ENCODE measurements around the gene PRAMEF15.
A peak's percentile ranks its signal among the peaks of the same experiment; 100 is the strongest.
"Not testable (repeated sequence)": the region's sequence is repeated elsewhere in the genome, so short reads cannot be mapped to it uniquely, and the experiment has no call there.

The PRAMEF15 gene

DNA sequence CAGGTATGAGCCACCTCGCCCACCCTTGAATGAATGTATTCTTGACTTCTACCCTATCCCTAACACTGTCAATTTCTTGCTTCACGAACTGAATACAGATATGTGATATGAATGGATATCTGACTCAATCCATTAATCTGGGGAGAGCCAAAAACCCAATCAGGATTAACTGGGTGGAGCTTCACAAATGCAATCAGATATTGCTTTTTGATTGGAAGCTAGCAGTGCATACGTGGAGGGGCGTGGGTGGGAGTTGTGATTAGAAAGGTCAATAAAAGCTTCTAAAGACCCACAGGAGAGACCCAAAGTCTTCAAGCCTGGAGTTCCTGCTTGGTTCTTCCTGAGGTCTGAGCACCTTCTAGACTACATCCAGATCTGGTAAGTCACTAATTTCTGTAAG, at the start of gene PRAMEF15:
TSS of gene PRAMEF15 (plus strand) at position 301 of the 400 bp plus-strand sequence. CDS start 2,827 bp downstream, outside the sequence.
- not testable (repeated sequence) for H3K4me3 ChIP-seq (ENCODE audit: low read depth, low read length); DNase-seq (ENCODE audit: low read depth)

DNA sequence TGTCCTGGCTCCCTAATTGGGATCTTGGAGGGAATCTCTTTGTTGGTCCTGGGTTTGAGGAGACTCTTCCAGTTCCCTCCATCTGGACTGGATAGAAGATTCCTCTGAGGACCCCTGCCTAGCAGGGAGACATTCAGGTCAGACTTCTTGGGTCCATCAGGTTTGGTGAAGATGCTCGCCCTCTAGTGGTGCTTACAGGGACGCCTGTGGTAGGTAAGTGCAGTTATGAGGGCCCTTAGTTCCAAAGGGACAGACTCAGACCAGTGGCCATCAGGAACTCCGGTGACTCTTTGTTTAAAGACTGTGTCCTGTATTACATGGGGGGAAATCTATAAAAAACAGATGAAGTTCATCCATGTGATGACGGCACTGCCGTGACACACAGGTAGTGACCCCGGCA, 38.4 kb upstream of the PRAMEF15 start:
- not testable (repeated sequence) for H3K4me3 ChIP-seq (ENCODE audit: low read depth, low read length); DNase-seq (ENCODE audit: low read depth)

DNA sequence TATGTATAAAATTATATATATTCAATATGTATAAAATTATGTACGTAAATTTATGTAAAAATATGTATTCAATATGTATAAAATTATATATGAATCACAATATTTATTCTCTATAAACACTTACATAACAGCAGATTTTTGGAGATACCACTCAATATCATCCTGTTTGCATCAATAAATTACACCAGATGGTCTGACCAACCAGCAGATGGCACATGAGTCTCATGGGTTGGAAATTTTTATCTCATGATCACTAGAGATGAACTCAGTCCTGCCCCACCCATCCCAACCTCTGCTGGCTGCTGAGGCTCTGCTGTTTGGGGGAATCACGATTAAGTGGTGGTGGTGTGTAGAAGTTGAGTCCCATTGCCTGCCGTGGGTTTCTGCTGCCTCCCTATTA, 35.8 kb upstream of the PRAMEF15 start:
- not testable (repeated sequence) for H3K4me3 ChIP-seq (ENCODE audit: low read depth, low read length); DNase-seq (ENCODE audit: low read depth)
- TF ChIP-seq, protein P1, sequence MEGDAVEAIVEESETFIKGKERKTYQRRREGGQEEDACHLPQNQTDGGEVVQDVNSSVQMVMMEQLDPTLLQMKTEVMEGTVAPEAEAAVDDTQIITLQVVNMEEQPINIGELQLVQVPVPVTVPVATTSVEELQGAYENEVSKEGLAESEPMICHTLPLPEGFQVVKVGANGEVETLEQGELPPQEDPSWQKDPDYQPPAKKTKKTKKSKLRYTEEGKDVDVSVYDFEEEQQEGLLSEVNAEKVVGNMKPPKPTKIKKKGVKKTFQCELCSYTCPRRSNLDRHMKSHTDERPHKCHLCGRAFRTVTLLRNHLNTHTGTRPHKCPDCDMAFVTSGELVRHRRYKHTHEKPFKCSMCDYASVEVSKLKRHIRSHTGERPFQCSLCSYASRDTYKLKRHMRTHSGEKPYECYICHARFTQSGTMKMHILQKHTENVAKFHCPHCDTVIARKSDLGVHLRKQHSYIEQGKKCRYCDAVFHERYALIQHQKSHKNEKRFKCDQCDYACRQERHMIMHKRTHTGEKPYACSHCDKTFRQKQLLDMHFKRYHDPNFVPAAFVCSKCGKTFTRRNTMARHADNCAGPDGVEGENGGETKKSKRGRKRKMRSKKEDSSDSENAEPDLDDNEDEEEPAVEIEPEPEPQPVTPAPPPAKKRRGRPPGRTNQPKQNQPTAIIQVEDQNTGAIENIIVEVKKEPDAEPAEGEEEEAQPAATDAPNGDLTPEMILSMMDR (IDR thresholded peaks at IDR 0.05; ENCODE audit: control insufficient read depth, extremely low read depth, insufficient read depth), result peak; percentile 14; the same call in 1 of the 2 replicates

DNA sequence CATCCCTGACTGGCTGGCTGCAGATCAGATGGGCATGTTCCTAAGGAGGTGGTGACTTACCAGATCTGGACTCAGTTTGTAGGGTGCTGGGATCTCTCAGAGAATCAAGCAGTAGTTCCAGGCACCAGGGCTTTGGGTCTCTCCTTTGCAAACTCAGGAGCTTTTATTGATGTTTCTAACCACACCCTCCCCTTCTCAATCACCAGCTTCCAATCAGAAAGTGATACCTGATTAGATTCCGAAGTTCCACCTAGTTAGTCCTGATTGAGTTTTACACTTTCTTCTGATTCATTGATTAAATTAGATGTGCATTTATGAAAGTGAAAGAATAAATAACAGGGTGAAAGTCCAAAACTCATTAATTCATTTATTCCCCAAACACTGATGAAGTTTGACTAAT, 30.3 kb upstream of the PRAMEF15 start, which contains the start of gene PRAMEF8:
TSS of gene PRAMEF8 (minus strand) at position 101 of the 400 bp plus-strand sequence. CDS start 1,046 bp downstream, outside the sequence.
- DNase-seq (ENCODE audit: low read depth); H3K4me3 ChIP-seq (ENCODE audit: low read depth, low read length): not testable (repeated sequence)

DNA sequence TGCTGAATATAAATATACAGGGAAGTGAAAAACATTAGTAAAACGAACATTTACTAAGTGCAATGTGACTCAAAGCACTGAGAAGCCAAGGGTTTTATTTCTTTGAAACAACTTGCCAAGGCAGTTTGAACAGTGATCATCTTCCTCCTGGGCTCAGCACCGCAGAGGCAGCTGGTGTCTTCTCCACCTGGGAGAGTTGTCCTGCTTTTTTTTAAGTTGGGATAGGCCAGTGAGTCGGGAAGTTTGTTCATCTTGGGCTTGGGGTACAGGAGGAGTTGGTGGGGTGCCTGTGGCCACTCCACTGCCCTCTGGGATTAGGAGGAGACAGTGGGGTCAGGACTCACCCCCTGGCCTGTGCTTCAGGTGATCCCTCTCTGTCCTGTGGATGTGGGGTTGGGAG, 26.4 kb upstream of the PRAMEF15 start:
- H3K4me3 ChIP-seq (ENCODE audit: low read depth, low read length); DNase-seq (ENCODE audit: low read depth): not testable (repeated sequence)

DNA sequence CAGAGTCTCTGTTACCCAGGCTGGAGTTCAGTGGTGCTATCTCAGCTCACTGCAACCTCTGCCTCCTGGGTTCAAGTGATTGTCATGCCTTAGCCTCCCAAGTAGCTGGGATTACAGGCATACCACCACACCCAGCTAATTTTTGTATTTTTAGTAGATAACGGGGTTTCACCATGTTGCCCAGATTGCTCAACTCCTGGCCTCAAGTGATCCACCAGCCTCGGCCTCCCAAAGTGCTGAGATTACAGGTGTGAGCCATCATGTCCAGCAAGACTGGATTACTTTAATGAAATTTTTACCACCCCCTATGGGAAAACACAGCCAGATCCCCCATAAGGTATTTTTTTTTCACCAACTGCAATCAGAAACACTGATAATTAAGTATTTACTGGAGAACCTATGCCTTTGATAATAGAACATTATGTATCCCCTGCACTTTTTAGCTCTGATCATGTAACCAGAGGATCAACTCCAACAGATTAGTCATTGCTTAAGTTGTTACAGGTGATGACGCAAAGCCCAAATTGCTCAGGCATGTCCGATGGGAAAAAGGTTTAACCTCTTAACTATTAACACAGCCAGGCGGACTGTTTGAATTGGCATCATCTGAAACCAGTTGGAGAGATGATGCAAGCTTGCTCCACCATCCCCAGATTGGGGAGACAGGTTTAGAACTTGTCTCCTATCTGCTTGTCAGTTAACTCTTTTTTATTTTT, 18.0 kb upstream of the PRAMEF15 start:
- H3K4me3 ChIP-seq (ENCODE audit: low read depth, low read length); DNase-seq (ENCODE audit: low read depth): not testable (repeated sequence)

DNA sequence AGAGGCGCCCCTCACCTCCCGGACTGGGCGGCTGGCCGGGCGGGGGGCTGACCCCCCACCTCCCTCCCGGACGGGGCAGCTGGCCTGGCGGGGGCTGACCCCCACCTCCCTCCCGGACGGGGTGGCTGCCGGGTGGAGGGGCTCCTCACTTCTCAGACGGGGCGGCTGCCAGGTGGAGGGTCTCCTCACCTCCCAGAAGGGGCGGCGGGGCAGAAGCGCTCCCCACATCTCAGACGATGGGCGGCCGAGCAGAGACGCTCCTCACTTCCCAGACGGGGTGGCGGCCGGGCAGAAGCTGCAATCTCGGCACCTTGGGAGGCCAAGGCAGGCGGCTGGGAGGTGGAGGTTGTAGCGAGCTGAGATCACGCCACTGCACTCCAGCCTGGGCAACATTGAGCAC, 16.7 kb upstream of the PRAMEF15 start:
- not testable (repeated sequence) for H3K4me3 ChIP-seq (ENCODE audit: low read depth, low read length); DNase-seq (ENCODE audit: low read depth)

DNA sequence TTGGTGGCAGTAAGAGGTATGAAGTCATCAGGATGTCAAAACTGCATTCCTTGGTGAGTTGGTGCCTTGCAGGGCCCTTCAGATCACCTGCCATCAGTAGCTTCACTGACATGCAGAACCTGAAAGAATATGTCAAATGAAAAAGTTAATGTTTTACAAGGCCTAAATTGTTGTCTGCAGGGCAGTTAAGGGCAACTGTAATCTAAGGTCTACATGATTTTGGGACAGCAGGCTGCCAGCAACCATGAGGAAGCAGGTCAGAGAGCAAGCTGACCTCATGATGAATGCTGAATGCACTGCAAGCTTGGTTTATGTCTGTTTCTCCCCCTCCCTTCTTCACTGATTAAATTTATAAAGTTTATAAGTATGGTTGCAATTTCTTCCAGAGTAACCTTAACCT, 13.2 kb upstream of the PRAMEF15 start:
- DNase-seq (ENCODE audit: low read depth); H3K4me3 ChIP-seq (ENCODE audit: low read depth, low read length): not testable (repeated sequence)

DNA sequence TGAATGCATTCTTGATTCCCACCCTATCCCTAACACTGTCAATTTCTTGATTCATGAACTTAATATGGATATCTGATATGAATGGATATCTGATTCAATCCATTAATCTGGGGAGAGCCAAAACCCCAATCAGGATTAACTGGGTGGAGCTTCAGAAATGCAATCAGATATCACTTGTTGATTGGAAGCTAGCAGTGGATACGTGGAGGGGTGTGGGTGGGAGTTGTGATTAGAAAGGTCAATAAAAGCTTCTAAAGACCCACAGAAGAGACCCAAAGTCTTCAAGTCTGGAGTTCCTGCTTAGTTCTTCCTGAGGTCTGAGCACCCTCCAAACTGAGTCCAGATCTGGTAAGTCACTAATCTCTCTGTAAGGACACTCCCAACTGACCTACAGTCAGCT, 12.1 kb upstream of the PRAMEF15 start, which contains the start of gene PRAMEF33:
TSS of gene PRAMEF33 (plus strand) at position 301 of the 400 bp plus-strand sequence. CDS start 2,416 bp downstream, outside the sequence.
- DNase-seq (ENCODE audit: low read depth); H3K4me3 ChIP-seq (ENCODE audit: low read depth, low read length): not testable (repeated sequence)

DNA sequence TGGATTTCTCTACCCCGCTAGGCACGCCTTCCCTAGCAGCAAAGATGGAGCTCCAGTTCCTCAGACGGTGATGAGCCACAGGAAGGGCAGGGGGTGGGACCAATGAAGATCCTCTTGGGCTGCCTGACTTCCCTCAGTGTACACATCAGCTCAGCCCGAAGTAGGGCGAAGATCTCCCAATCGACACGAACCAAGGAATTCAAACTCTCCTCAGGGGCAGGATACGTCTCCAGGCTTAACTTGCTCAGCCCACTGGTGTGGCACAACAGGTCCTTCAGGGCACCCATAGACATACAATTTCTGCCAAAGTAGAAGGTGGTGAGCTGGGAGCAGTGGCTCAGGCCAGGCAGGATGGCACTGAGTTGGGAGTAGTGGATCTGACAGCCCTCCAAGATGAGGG, 27.1 kb downstream of the PRAMEF15 start:
- not testable (repeated sequence) for DNase-seq (ENCODE audit: low read depth); H3K4me3 ChIP-seq (ENCODE audit: low read depth, low read length)

DNA sequence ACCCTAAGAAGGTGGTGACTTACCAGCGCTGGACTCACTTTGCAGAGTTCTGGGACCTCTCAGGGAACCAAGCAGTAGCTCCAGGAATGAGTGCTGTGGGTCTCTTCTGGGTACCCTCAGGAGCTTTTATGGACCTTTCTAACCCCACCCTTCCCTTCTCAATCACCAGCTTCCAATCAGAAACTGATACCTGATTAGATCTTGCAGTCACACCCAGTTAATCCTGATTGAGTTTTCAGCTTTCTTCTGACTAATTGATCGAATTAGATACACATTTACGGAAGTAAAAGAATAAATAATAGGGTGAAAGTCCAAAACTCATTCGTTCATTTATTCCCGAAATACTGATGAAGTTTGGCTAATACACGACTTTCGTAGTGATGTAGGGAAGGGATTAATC, 31.7 kb downstream of the PRAMEF15 start, which contains the start of gene PRAMEF14:
TSS of gene PRAMEF14 (minus strand) at position 101 of the 400 bp plus-strand sequence. CDS start 1,820 bp downstream, outside the sequence.
- not testable (repeated sequence) for H3K4me3 ChIP-seq (ENCODE audit: low read depth, low read length)

DNA sequence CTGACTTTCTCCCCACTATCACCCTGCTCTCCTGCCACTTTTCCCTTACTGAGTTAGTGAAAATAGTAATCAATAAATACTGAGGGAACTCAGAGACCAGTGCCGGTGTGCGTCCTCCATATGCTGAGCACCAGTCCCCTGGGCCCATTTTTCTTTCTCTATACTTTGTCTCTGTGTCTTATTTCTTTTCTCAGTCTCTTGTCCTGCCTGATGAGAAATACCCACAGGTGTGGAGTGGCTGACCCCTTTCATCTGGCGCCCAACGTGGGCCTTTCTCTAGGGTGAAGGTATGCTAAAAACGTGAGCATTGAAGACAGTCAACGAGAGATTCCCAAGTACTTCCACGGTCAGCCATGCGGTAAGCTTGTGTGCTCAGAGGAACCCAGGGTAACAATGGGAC, 38.1 kb downstream of the PRAMEF15 start:
- not testable (repeated sequence) for H3K4me3 ChIP-seq (ENCODE audit: low read depth, low read length); DNase-seq (ENCODE audit: low read depth)

More for the DNA sequence above, 31.7 kb downstream of the PRAMEF15 start, which contains the start of gene PRAMEF14:
- DNase-seq (ENCODE audit: low read depth), result not testable (repeated sequence)

DNA sequence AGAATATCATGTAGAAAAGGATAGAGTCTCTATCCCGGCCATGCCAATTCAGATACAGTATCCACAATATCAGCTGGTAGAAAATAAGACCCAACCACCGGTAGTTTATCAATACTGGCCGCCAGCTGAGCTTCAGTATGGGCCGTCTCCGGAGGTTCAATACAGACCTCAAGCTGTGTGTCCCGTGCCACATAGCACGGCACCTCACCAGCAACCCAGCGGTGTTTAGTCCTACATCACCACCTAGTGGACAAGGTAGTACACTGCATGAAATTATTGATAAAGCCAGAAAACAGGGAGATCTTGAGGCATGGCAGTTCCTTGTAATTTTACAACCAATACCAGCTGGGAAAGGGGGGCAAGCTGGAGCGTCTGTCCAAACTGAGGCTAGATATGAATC, 39.1 kb downstream of the PRAMEF15 start:
- TF ChIP-seq, protein P1 (IDR thresholded peaks at IDR 0.05; ENCODE audit: control insufficient read depth, extremely low read depth, insufficient read depth), result peak; percentile 25; the same call in 1 of the 2 replicates
- not testable (repeated sequence) for H3K4me3 ChIP-seq (ENCODE audit: low read depth, low read length); DNase-seq (ENCODE audit: low read depth)

All from LNCaP clone FGC (cell line).